GM19043 (cell line): ENCODE results near the gene TLL2.

Source experiments
- ATAC-seq: cut with Tn5 transposase; IDR thresholded peaks from one replicate; pipeline ENCODE4 v1.9.1; 2021; ENCODE audit warnings: low read depth; ENCODE audit not compliant: unreplicated experiment

TLL2 gene

GRCh38 chr10:96431211-96431970, 82.3 kb downstream of the TLL2 start:
- ATAC-seq, result no peak

GRCh38 chr10:96427291-96427690, 86.4 kb downstream of the TLL2 start:
- ATAC-seq, result no peak

DNA sequence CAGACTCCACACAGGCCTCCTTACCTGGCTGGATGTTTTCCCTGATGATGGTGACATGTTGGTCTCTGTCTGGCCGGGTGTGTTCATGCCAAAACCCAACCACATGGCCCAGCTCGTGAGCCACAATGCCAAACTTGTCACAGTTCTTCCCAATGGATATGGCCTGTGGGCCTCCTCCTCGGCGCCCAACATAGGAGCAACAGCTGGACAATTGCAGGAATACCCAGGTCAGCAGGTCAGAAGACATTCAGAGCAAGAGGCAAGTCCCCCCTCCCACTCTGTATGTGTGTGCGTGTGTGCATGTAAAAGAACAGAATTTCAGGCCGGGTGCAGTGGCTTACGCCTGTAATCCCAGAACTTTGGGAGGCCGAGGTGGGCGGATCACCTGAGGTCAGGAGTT, 91.2 kb downstream of the TLL2 start:
- ATAC-seq, result no peak

GRCh38 chr10:96421995-96422394, 91.7 kb downstream of the TLL2 start:
- no peak for ATAC-seq

- no peak for ATAC-seq
These were observed 93.3 kb downstream of the TLL2 start for GRCh38 chr10:96420228-96421009.

- no peak for ATAC-seq
These were observed 94.4 kb downstream of the TLL2 start for GRCh38 chr10:96419351-96419750.

DNA sequence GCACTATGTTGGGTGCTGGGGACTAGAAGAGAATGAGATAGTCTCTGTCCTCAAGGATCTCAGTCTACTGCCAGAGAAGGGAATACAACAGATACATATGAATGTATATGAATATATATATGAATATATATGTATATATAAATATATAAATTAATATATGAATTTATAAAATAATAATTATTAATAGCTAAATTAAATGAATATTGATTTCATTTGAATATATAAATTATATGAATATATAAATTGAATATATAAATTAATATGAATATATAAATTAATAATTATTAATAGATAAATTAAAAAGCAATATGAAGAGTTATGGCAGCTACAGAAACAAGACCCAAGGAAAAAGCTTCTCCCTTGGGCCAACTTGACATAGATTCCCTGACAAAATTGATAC, 95.1 kb downstream of the TLL2 start:
- ATAC-seq, result no peak

GRCh38 chr10:96417441-96417840, 96.3 kb downstream of the TLL2 start:
- no peak for ATAC-seq

DNA sequence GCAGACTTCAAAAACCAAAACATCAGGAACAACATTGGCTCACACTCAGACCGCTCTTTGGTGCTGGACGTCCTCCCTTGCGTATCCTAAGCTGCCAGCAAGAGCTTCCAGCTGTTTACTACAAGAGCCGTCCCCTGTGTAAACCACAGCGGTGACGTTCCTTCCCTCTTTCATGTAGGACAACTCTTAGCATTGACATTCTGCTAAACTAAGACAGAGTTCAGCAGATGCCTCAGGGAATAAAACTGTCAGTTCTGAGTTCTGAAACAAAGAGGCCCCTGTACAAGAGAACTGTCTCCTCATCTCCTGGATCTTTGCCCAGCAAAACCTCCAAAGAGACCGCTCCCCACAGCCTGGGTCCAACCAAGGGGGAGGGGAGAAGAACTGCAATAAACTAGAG, 97.1 kb downstream of the TLL2 start:
- ATAC-seq, result no peak

- ATAC-seq, result no peak
These were observed 97.7 kb downstream of the TLL2 start for GRCh38 chr10:96415891-96416554.

GRCh38 chr10:96415150-96415890, 98.4 kb downstream of the TLL2 start:
- no peak for ATAC-seq

- ATAC-seq, result no peak
These were observed 99.4 kb downstream of the TLL2 start for GRCh38 chr10:96414303-96414702.

- no peak for ATAC-seq
These were observed 100.5 kb downstream of the TLL2 start for GRCh38 chr10:96413151-96413787.

- no peak for ATAC-seq
These were observed 101.9 kb downstream of the TLL2 start for GRCh38 chr10:96411716-96412320.

- ATAC-seq, result no peak
These were observed 103.4 kb downstream of the TLL2 start for GRCh38 chr10:96410296-96410695.

GRCh38 chr10:96408201-96408600, 105.5 kb downstream of the TLL2 start:
- ATAC-seq, result no peak

DNA sequence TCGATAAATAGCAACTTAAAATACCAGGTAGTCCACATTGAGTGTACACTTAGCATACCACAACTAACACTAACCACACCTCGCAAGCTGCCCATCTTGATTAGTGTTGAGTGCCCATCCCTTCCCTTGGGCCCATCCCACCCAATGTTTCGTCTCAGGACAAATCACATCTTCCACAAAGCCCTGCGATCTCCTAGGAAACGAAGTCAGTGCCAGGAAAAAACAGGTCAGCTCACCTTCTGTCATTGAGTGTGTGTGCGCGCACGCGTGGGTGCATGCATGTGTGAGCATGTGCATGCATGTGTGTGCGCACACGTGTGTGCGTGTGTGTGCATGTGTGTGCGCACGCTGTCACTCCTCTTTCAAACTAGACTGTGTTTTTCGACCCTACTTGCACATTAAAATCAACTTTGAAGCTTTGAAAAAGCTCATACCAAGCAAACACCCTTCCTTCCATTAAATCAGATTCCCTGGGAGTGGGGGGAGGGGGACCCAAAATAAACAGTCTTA, 106.1 kb downstream of the TLL2 start:
- ATAC-seq, result no peak

- ATAC-seq, result no peak
These were observed 107.6 kb downstream of the TLL2 start for GRCh38 chr10:96406091-96406490.

DNA sequence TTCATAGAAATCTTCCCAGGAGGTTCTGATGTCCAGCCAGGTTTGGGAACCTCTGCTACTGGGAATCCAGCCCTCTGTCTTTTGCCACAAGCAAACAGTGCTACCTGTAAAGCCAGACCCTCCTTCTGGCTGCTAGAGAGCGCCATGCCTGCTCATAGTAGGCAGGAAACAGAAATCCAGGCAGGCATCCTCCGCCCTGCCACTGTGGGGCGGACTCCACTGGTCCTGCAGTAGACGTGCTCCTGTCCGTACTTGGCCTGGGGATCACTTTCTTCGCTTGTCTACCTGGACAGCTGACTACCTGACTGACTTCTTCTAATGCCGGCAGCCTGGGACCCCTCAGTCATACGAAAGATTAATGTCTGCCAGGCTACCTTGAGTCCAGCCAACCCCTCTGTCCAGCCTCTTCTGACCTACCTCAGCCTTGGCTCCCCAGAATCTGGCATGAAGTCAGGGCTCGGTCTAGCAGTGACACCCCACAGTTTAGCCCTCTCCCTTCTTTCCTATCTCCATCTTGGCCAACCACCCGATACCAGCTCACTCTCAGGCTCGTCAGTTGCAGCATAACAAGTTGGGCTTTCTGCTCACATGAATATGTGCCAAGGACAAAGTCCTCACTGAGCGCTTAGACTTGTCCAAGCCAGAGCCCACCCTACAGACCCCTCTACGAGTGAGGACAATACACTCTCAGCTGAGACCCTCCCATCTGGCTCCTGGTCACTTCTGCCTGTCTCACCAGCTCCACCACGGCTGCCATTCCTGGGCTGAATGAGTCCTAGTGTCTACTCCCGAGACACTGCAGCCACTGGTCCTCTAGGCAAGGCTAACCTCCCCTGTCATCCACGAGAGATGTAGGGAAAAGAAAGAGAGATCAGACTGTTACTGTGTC, 111.1 kb downstream of the TLL2 start:
- ATAC-seq, result no peak
